GM12891 (cell line): ENCODE measurements around the gene B3GNT9.

Source experiments
- PAX5 ChIP-seq: IDR thresholded peaks from 2 replicates; pipeline ENCODE4 v1.6.1; 2011; ENCODE audit warnings: low read length, moderate library complexity, mild to moderate bottlenecking; ENCODE audit not compliant: insufficient read depth, severe bottlenecking
- POLR2A ChIP-seq: IDR thresholded peaks from 2 replicates; pipeline ENCODE4 v1.6.1; 2011; ENCODE audit warnings: low read depth, low read length, control low read depth
- POLR2AphosphoS5 ChIP-seq: IDR thresholded peaks from 2 replicates; pipeline ENCODE4 v1.6.1; 2011; ENCODE audit warnings: low read depth, low read length, control low read depth
- POU2F2 ChIP-seq: IDR thresholded peaks from 2 replicates; pipeline ENCODE4 v1.6.1; 2011; ENCODE audit warnings: low read depth, mild to moderate bottlenecking, control low read depth, low read length, moderate library complexity
- SPI1 ChIP-seq: IDR thresholded peaks from 2 replicates; pipeline ENCODE4 v1.6.1; 2011; ENCODE audit warnings: low read depth, low read length, control low read depth
- TAF1 ChIP-seq: IDR thresholded peaks from 2 replicates; pipeline ENCODE4 v1.6.1; 2011; ENCODE audit warnings: low read depth, low read length, control low read depth

GRCh38 chr16:67156143-67156844 is 5.5 kb upstream of the B3GNT9 start:
- TF ChIP-seq POLR2A (no peak), POLR2AphosphoS5 (no peak), TAF1 (no peak), PAX5 (no peak), SPI1 (no peak), POU2F2 (no peak)
